ENCODE data around the gene TMEM217.

TMEM217 gene

DNA sequence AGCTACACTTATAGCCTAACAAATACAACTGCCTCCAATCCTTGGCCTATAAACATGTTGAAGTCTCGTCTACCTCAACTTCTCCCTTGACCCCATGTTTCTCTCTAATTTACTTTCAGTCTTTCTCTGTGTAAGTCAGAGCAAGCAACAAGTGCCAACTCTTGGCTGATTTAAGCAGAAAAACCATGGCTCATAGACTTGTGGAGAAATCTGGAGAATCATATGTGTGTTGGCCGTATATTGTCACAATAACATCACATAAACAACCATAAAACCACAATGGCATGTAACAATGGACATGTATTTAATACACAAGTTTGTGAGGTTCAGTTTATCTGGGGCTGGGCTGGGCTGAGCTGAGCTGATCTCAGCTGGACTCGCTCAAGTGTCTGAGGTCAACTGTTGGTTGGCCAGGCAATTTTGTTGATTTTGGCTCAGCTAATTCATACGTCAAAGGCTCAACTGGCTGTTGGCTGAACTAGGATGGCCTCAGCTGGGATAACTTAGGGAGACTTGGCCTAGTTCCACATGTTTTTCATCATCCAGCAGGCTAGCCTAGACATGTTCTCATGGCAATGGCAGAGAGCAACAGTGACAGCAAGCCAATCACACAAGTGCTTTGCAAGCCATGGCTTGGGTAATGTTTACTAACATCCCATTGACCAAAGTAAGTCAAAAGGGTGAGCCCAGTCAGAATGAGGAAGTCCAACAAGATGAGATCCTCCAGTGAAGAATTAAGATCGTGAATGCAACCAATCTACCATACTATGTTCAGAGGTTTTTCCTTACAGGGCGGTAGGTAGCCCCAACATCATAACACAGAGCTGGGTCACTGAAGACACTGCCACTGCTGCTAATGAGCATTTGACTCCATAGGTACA, 13.3 kb downstream of the TMEM217 start:
- peak; percentile 100 for DNase-seq (ENCODE audit: low read depth, low spot score)

- no peak for DNase-seq (ENCODE audit: low read depth, low spot score)
These were observed 14.1 kb downstream of the TMEM217 start for GRCh38 chr6:37243816-37244370.

GRCh38 chr6:37243131-37243815, 14.7 kb downstream of the TMEM217 start:
- DNase-seq (ENCODE audit: low read depth, low spot score), result no peak

DNA sequence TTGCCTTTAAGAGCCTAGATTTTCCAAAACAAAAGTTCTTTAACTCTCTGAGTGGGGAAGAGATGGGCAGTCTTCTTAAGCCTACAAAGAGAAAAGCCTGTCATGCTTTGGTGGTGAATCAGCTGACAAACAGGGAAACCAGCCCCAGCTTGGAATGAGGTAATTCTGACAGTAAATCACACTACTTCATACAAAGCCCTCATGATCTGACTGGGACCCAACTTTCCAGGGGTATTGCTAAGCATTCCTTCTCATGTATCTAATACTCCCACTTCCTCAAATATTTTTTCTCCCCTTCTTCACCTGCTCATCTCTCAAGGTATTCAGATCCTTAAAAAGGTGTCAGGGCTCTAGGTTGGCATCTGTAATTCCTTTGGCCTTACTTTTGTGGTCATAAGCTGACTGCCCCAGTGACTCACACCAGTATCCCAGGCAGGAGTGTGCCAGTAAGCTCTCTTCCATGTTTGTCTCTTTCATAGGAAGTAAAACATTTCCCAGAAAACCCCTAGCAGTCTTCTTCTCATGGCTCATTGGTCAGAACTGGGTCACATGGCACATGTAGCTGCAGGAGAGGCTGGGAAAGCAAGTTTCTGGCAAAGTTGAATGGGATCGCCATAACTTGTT, 15.4 kb downstream of the TMEM217 start:
- DNase-seq (ENCODE audit: low read depth, low spot score), result peak; percentile 83

- DNase-seq (ENCODE audit: low read depth, low spot score), result no peak
These were observed 16.0 kb downstream of the TMEM217 start for GRCh38 chr6:37241775-37242428.

GRCh38 chr6:37241131-37241530, 16.8 kb downstream of the TMEM217 start:
- DNase-seq (ENCODE audit: low read depth, low spot score), result no peak

DNA sequence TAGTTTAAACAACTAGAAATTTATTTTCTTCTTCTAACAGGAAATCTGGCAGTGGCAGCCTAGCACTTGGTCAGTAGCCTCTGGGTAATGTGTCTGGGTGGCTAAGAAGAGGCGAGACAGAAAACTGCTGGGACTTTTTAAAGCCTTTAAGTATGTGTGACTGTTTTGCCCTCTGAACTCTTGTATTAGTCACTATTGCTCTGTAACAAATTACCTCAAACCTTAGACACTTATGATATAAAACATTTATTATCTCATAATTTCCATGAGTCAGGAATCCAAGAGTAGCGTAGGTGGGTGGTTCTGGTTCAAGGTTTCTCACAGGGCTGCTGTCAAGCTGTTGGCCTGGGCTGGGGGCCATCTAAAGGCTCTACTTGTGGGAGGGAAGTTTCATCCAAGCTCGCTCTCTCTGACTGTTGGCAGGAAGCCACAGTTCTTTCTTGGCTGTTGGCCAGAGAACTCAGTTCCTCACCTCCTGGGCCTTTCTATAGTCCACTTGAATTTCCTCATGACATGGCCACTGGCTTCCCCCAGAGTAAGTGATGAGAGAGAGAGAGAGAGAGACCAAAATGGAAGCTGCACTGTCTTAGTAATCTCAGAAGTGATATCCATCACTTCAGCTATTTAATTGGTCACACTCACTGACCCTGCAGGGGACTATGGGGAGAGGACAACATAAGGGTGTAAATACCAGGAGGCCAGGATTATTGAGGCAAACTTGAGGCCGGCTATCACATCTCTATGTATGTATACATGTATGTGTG, 17.8 kb downstream of the TMEM217 start:
- DNase-seq (ENCODE audit: low read depth, low spot score), result peak; percentile 91

GRCh38 chr6:37239526-37239925, 18.4 kb downstream of the TMEM217 start:
- DNase-seq (ENCODE audit: low read depth, low spot score), result no peak

GRCh38 chr6:37238381-37238780, 19.6 kb downstream of the TMEM217 start:
- no peak for DNase-seq (ENCODE audit: low read depth, low spot score)

GRCh38 chr6:37237789-37238188, 20.2 kb downstream of the TMEM217 start:
- DNase-seq (ENCODE audit: low read depth, low spot score), result no peak

- no peak for DNase-seq (ENCODE audit: low read depth, low spot score)
These were observed 21.0 kb downstream of the TMEM217 start for GRCh38 chr6:37236921-37237320.

GRCh38 chr6:37233541-37233940, 24.4 kb downstream of the TMEM217 start:
- DNase-seq (ENCODE audit: low read depth, low spot score), result no peak

DNA sequence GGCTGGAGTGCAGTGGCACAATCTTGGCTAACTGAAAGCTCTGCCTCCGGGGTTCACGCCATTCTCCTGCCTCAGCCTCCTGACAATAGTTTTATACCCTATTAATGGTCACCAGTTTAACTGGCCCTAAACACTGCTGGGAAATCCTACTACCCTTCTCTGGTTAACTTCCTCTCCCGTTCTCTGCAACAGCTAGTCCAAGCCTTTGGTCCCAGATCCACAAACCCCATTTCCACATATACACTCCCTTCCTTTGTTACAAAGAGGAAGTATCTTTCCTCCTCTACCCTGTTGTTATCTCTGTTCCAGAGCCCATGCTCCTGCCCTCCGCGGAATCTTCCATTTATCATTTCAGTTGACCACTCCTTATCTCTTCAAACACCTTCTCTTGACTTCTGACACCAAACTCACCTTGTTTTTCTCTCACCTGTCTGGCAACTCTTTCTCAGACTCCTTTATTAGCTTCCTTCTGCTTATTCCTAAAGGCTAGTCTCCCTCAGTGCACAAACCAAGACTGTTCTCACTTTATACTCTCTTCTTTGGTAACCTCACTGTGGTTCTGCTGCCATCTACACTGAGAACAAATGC, 25.4 kb downstream of the TMEM217 start:
- DNase-seq (ENCODE audit: low read depth, low spot score), result no peak

- DNase-seq (ENCODE audit: low read depth, low spot score), result no peak
These were observed 27.8 kb downstream of the TMEM217 start for GRCh38 chr6:37230104-37230503.

DNA sequence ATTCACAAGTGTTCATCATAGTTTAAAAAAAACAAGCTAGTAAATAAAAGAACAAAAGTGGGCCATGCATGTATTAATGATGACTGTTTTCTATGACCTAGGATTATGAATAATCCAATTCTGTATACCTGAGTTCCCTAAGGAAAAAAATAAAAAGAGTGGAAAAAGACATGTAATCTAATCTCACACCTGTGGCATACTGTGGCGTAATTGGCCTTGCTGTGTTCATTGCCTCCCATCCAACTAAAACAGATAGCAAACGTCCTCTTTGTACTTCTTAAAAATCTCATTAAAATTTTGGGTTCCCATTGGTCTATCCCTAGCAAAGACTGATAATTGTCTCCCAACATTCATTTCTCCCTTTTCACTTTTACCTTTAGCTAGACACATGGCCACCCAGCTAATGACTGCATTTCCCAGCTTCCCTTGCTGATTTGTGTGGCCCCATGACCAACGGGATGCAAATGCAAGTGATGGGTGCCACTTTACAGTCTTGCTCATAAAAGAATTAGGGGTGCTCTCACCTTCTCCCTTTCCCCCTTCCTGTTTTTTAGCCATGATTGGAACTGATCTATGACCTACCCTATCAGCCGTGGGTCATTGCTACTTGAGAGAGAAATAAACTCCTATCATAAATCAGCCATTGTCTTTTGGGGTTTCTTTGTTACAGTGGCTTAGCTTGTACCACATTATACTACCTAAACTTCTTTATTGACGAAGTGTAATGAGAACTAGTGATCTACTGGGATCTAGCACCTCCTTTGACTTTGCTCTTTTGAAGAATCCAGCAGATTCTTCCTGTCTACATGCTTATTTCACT, 32.4 kb downstream of the TMEM217 start:
- DNase-seq (ENCODE audit: low read depth, low spot score), result no peak

GRCh38 chr6:37222992-37223391, 35.0 kb downstream of the TMEM217 start:
- DNase-seq (ENCODE audit: low read depth, low spot score), result no peak

GRCh38 chr6:37222125-37222967, 35.6 kb downstream of the TMEM217 start:
- peak; percentile 90 for DNase-seq (ENCODE audit: low read depth, low spot score)

DNA sequence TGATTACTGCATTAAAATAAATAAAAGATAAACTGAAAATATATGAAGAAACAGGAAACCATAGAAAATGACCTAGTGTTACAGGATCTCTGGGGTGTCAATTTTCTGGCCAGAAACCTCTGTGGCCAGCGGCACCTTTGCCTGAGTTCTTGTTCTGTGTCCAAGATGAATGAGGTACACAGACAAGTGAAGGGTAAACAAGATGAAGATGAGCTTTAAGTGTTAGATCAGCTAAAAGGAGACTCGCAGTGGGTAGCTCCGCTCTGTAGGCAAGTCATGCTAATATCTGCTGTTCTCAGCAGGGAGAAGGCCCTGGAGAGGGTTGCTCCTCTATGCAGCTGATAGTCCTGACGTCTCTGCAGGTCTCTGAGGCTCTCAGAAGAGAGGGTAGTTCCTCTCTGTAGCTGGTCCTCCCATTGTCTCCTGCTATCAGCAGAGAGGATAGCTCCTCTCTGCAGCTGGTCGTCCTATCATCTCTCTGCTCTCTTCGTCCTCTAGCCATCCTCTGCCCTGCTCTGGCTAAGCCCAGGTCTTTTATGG, 36.3 kb downstream of the TMEM217 start:
- peak; percentile 33 for DNase-seq (ENCODE audit: low read depth, low spot score)
